ENCODE results near the gene BNC2.

GRCh38 chr9:16821344-16821743 lies 49.1 kb downstream of the BNC2 start:
- no peak for TF ChIP-seq CTCF (conservative IDR thresholded peaks at IDR 0.05; ENCODE audit: low read depth, low read length)
- no peak for TF ChIP-seq EZH2 (IDR thresholded peaks at IDR 0.05; ENCODE audit: low read length, unreplicated experiment)
